ENCODE results near the gene EFNA2.
"Not testable (repeated sequence)": the region's sequence is repeated elsewhere in the genome, so short reads cannot be mapped to it uniquely, and the experiment has no call there.

The EFNA2 gene

GRCh38 chr19:1295169-1296012, 9.7 kb downstream of the EFNA2 start:
- DNase-seq (ENCODE audit: low spot score) (no peak), FAIRE-seq (no peak)

- no peak for DNase-seq (ENCODE audit: low spot score)
- no peak for FAIRE-seq
Observed at GRCh38 chr19:1296078-1296477, 10.4 kb downstream of the EFNA2 start.

- FAIRE-seq (no peak), DNase-seq (ENCODE audit: low spot score) (no peak)
Observed at GRCh38 chr19:1296575-1297271, 11.1 kb downstream of the EFNA2 start.

GRCh38 chr19:1298235-1298634, 12.6 kb downstream of the EFNA2 start:
- DNase-seq (ENCODE audit: low spot score) (no peak), FAIRE-seq (no peak)

- FAIRE-seq (no peak), DNase-seq (ENCODE audit: low spot score) (no peak)
Observed at GRCh38 chr19:1299801-1300200, 14.1 kb downstream of the EFNA2 start.

GRCh38 chr19:1300744-1301490, 15.2 kb downstream of the EFNA2 start:
- DNase-seq (ENCODE audit: low spot score) = no peak
- FAIRE-seq = no peak

GRCh38 chr19:1302533-1303239, 17.0 kb downstream of the EFNA2 start:
- DNase-seq (ENCODE audit: low spot score) (no peak), FAIRE-seq (no peak)

- no peak for FAIRE-seq
- no peak for DNase-seq (ENCODE audit: low spot score)
Observed at GRCh38 chr19:1304197-1304924, 18.7 kb downstream of the EFNA2 start.

GRCh38 chr19:1305354-1305753, 19.7 kb downstream of the EFNA2 start:
- not testable (repeated sequence) for DNase-seq (ENCODE audit: low spot score); FAIRE-seq

- DNase-seq (ENCODE audit: low spot score) (no peak), FAIRE-seq (no peak)
Observed at GRCh38 chr19:1307320-1307719, 21.6 kb downstream of the EFNA2 start.

- FAIRE-seq (no peak), DNase-seq (ENCODE audit: low spot score) (no peak)
Observed at GRCh38 chr19:1307755-1308303, 22.2 kb downstream of the EFNA2 start.

- DNase-seq (ENCODE audit: low spot score) (no peak), FAIRE-seq (no peak)
Observed at GRCh38 chr19:1308718-1309117, 23.0 kb downstream of the EFNA2 start.

- DNase-seq (ENCODE audit: low spot score) (no peak), FAIRE-seq (no peak)
Observed at GRCh38 chr19:1309977-1310852, 24.5 kb downstream of the EFNA2 start.

GRCh38 chr19:1310853-1311180, 25.1 kb downstream of the EFNA2 start:
- no peak for FAIRE-seq
- DNase-seq (ENCODE audit: low spot score) = no peak

GRCh38 chr19:1311543-1312091, 25.9 kb downstream of the EFNA2 start:
- FAIRE-seq = no peak
- DNase-seq (ENCODE audit: low spot score) = no peak

GRCh38 chr19:1312767-1313694, 27.4 kb downstream of the EFNA2 start:
- peak; percentile 75 for FAIRE-seq
- DNase-seq (ENCODE audit: low spot score) = peak; percentile 65

- DNase-seq (ENCODE audit: low spot score) (peak; percentile 42), FAIRE-seq (no peak)
Observed at GRCh38 chr19:1313695-1314613, 28.3 kb downstream of the EFNA2 start.

Measured in RCC 7860 (cell line).